NT2/D1 (cell line): Measurements from ENCODE around the gene SYNPO2L.

ENCODE experiments used
- SUZ12 ChIP-seq: IDR thresholded peaks from 2 replicates; pipeline ENCODE4 v1.6.1; 2011; ENCODE audit not compliant: insufficient read length, insufficient read depth; ENCODE audit errors: extremely low read depth
- YY1 ChIP-seq: IDR thresholded peaks from 2 replicates; pipeline ENCODE4 v1.6.1; 2011; ENCODE audit not compliant: insufficient read length, insufficient read depth
- ZNF274 ChIP-seq: IDR thresholded peaks from 2 replicates; pipeline ENCODE4 v1.6.1; 2011; ENCODE audit warnings: mild to moderate bottlenecking, low read depth, low read length

DNA sequence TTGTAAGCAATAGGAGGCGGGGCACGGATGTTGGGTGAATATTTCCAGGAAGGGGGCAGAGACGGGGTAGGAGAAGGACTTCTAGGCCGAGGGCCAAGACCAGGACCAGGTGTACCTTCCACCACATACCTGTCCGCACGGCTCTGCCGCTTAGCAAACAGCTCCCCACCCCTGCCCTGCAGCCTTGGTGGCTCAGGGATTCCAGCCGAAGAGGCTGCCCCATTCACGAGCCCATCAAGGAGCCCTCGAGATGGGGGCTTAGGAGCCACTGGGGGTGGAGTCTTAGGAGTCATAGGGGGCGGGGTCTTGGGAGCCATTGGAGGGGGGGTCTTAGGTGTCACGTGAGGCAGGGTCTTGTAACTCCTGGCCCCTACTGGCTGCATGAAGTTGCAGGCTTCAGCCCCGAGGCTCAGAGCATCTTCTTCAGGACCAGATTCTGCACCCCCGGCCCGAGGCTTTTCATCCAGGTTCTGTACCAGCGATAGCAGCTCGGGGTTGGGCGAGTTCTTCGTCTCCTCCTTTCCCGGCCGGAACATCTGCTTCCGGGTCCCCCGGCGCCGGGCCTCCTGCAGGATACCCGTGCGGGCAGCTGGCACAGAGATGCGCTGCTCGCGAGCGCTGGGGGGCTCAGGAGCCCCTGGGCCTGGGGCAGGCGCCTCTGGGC lies 8.5 kb downstream of the SYNPO2L start:
- TF ChIP-seq YY1 (no peak), ZNF274 (no peak), SUZ12 (no peak)
